Aorta (tissue), 5 donors: ENCODE results near the gene CD58. TPM values are rescaled to one million over a fixed set of nuclear protein-coding genes. Genes with fewer than 3 reads are reported as not detected.

Source experiments
- ATAC-seq: fragments of 200-7000 bp; cut with Tn5 transposase; one replicate; pipeline ENCODE4 v1.9.1; 2022; ENCODE audit warnings: moderate library complexity; ENCODE audit not compliant: low FRiP score
- DNase-seq, 2 donors: peaks; one replicate each; pipeline ENCODE4 v3.0.0-alpha.2; 2020
- H3K27ac ChIP-seq, 2 donors: one replicate each; pipeline ENCODE4 v1.5.1; 2013; ENCODE audit warnings: low read length in 2 of 2, mild to moderate bottlenecking in 2 of 2, moderate library complexity in 2 of 2, control low read depth in 1 of 2, inconsistent platforms in 1 of 2, low read depth in 1 of 2
- H3K27me3 ChIP-seq, 2 donors: one replicate each; pipeline ENCODE4 v1.6.1; 2013; ENCODE audit warnings: control low read depth in 1 of 2, low read length in 1 of 2, mild to moderate bottlenecking in 1 of 2, moderate library complexity in 1 of 2; ENCODE audit not compliant: insufficient read depth in 2 of 2, control insufficient read depth in 1 of 2
- H3K36me3 ChIP-seq, 2 donors: one replicate each; pipeline ENCODE4 v1.6.1; 2013; ENCODE audit warnings: control low read depth in 1 of 2, low read length in 1 of 2, mild to moderate bottlenecking in 1 of 2; ENCODE audit not compliant: insufficient read depth in 2 of 2, control insufficient read depth in 1 of 2
- H3K4me1 ChIP-seq, 2 donors: one replicate each; pipeline ENCODE4 v1.6.1; 2013; ENCODE audit warnings: low read length in 2 of 2, control low read depth in 1 of 2, mild to moderate bottlenecking in 1 of 2, moderate library complexity in 1 of 2; ENCODE audit not compliant: insufficient read depth in 2 of 2, control insufficient read depth in 1 of 2
- H3K4me3 ChIP-seq, 2 donors: one replicate each; pipeline ENCODE4 v1.5.1; 2013; ENCODE audit warnings: low read length in 2 of 2, control low read depth in 1 of 2, mild to moderate bottlenecking in 1 of 2
- H3K9me3 ChIP-seq: one replicate; pipeline ENCODE4 v1.6.1; 2013; ENCODE audit warnings: mild to moderate bottlenecking, low read length; ENCODE audit not compliant: control insufficient read depth
- WGBS, 2 donors: extraction: QIAGEN DNeasy Blood & Tissue Kit; methylation state at CpG; one replicate each; pipeline ENCODE4 v1.1.7; 2013; 5-methylcytosine and 5-hydroxymethylcytosine counted together
- intact Hi-C, 2 donors: fragments of 100-400 bp; cut with DNase I; formaldehyde crosslinking; loops; one replicate each; pipeline versions ENCODE4 v1.14.2 to v1.15.0; 2022
- polyA plus RNA-seq, 2 donors: library from polyadenylated mRNA; stranded (reverse); fragments of 200-250 nt; gene quantifications; one replicate each; pipeline ENCODE4 v1.2.3, GENCODE V29; 2013
- total RNA-seq, 2 donors: library from RNA; stranded (reverse); fragmentation: NEBNext Ultra II Directional; extraction: Animal tissue kit (Norgen Biotek cat#: 25700); gene quantifications; one replicate each; pipeline ENCODE4 v1.2.1, GENCODE V29; 2021
- donor health status: healthy with polysubstance abuse.
- donor health status: Bipolar disorder and iron deficiency.
- donor health status: DM: no; HTN: no; CAD: no.
- donor health status: DM: no; HTN: no; CAD: no.
- donor health status: DM: yes; HTN: yes; CAD: no.

The CD58 gene
- total and polyA plus RNA-seq, 4 donors = 28.6 to 45.4 (median 31.6) TPM

- 93 to 96% methylated on average over 5 of the region's 5 CpGs for WGBS, 2 donors
- intact Hi-C loops = loop anchor here in 1 of 2 donors (10.0 kb wide), 1 partner anchor 547 kb away; the partner anchor contains the start of gene TRIM45
- no peaks in the 10 kb centered on the region for H3K36me3 ChIP-seq
- H3K9me3 ChIP-seq = no peaks in the 10 kb centered on the region
- H3K4me3 ChIP-seq = no peak overlapping the region
- H3K4me1 ChIP-seq = no peaks in the 10 kb centered on the region
- no peak overlapping the region for H3K27ac ChIP-seq
- ATAC-seq = no peak
- no peak for DNase-seq
- H3K27me3 ChIP-seq = no peaks in the 10 kb centered on the region
Measured at GRCh38 chr1:116577759-116578314, 7.0 kb upstream of the CD58 start.

DNA sequence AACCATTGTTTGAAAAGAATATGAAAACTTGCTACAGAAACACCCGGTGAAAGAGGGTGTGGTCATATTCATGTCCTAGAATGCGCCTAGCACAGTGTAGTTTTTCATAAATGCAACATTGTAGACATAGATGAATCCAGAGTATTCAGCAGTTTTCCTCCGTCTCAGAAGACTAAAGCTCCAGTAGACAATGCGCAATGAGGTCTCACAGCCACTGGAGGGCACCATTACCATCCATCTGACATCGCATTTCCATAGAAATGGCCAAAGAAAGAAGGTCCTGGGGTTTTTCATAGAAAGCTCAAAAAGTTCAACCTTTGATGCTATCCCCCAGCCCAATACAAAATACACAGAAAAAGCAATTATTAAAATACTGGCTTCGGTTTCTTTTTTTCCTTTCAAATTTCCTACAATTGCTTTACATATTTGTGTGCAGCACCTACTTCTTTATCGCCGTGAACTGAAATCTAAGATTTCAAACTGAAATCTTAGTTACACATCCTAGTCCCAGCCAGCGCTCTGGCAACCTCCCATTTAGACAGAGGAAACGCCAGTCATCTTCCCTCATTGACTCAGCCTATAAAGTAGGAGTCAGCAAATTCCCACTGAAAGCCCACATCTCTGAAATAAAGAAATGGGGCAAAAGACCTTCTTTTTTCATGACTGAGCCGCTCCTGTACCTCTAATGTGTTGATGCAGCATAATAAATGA, 3.9 kb upstream of the CD58 start:
- no peak overlapping the region for H3K4me3 ChIP-seq
- peak in 1 of 2 donors; percentile 71 for DNase-seq
- intact Hi-C loops = loop anchor here (5.0 to 10.0 kb wide), 5 partner anchors 52 to 550 kb away; partner anchors contain the start of genes ATP1A1 (in 1 of the 2), TRIM45 (in 1 of the 2) and TTF2 (in 1 of the 2)
- ATAC-seq = peak; percentile 55
- H3K9me3 ChIP-seq = no peaks in the 10 kb centered on the region
- 8% methylated on average over 11 of the region's 11 CpGs for WGBS, 2 donors
- H3K36me3 ChIP-seq = no peaks in the 10 kb centered on the region
- H3K27me3 ChIP-seq = no peaks in the 10 kb centered on the region
- no peak overlapping the region for H3K27ac ChIP-seq
- no peaks in the 10 kb centered on the region for H3K4me1 ChIP-seq

DNA sequence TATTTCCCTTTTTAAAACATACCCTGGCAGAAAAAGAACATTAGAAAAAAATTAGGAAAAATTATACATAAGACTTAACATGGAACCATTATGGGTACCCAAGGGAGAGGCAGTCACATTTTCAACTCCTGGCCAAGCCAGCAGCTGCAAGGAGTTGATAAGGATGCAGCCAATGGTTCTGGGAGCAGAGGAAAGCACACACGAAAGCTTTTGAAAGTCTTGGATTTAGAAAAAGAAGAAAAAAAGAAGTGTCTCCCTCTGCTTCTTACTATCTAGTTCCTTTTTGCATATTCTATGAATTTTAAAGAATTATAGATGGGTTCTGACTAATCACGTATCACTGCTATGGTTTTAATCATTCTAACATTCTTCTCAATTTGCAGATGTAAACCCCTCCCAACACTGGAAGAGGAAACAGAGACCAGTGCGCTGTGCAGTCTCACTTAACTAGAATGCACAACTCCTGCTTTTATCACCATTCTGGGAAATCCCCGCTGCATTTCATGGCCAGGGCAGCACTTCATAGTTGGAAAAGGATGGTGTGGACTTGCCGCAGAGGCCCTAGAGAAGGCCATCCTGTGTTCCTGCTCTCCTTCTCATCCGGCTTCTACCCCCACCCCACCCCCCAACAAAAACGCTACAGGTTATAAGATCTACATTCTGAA, 2.7 kb upstream of the CD58 start:
- 75 to 78% methylated on average over 7 of the region's 7 CpGs for WGBS, 2 donors
- Histone ChIP-seq H3K4me1 (no peaks in the 10 kb centered on the region), H3K36me3 (no peaks in the 10 kb centered on the region), H3K9me3 (no peaks in the 10 kb centered on the region), H3K27me3 (no peaks in the 10 kb centered on the region), H3K27ac (no peak overlapping the region), H3K4me3 (no peak overlapping the region)
- ATAC-seq (no peak), DNase-seq (no peak)
- intact Hi-C loops = loop anchor here (2.0 to 10.0 kb wide), 6 partner anchors 23 to 551 kb away; partner anchors contain the start of genes ATP1A1 (in 1 of the 2), TRIM45 (in 1 of the 2) and TTF2 (in 1 of the 2)

DNA sequence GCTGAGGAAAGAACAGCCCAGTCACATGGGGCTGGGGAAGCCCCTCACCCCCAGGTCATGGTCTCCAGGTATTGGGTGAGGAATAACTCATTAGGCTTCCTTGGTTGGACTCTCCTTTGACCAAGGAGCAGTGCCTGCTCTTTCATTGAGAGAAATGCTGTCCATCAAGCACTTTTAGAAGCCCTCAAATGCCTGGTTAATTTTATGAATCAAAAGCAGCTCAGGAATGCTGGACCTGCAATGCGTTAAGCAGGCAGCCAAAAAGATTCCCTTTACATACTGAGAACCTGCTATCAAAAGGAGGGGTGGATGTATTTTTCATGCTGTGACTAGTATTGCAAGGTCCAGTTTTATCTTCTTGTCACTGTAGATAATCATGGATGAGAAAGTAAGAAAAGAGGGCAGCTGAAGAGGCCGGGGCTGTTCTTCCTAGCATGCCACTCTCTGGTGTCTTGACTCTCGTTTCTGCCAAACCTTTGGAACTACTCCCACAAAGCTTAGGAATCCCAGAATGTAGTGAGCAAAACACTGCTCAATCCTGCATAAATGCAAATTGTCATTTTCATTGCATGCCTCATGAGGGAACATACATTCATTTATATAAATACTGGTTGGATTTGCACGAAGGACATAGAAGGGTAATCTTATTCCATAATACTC, 2.1 kb upstream of the CD58 start:
- H3K27ac ChIP-seq = no peak overlapping the region
- ATAC-seq (no peak), DNase-seq (no peak)
- H3K27me3 ChIP-seq = no peaks in the 10 kb centered on the region
- H3K4me1 ChIP-seq = no peaks in the 10 kb centered on the region
- no peak overlapping the region for H3K4me3 ChIP-seq
- 59 to 75% methylated on average over 4 of the region's 4 CpGs for WGBS, 2 donors
- intact Hi-C loops = loop anchor here (2.0 to 10.0 kb wide), 6 partner anchors 24 to 552 kb away; partner anchors contain the start of genes ATP1A1 (in 1 of the 2), TRIM45 (in 1 of the 2) and TTF2 (in 1 of the 2)
- H3K36me3 ChIP-seq = no peaks in the 10 kb centered on the region
- H3K9me3 ChIP-seq = no peaks in the 10 kb centered on the region

GRCh38 chr1:116572099-116572498, 1.3 kb upstream of the CD58 start:
- Histone ChIP-seq H3K4me3 (no peak overlapping the region), H3K36me3 (no peaks in the 10 kb centered on the region), H3K27me3 (no peaks in the 10 kb centered on the region), H3K9me3 (no peaks in the 10 kb centered on the region), H3K27ac (no peak overlapping the region), H3K4me1 (no peaks in the 10 kb centered on the region)
- WGBS, 2 donors = 93 to 94% methylated on average over 2 of the region's 2 CpGs
- ATAC-seq (no peak), DNase-seq (no peak)
- intact Hi-C loops = loop anchor here (2.0 to 10.0 kb wide), 6 partner anchors 25 to 553 kb away; partner anchors contain the start of genes ATP1A1 (in 1 of the 2), TRIM45 (in 1 of the 2) and TTF2 (in 1 of the 2)

- H3K4me3 ChIP-seq = peak overlapping the region; percentile 29 to 47
- no peaks in the 10 kb centered on the region for H3K27me3 ChIP-seq
- no peaks in the 10 kb centered on the region for H3K36me3 ChIP-seq
- DNase-seq (no peak), ATAC-seq (no peak)
- WGBS, 2 donors = 10 to 12% methylated on average over 24 of the region's 24 CpGs
- no peaks in the 10 kb centered on the region for H3K9me3 ChIP-seq
- peak overlapping the region; percentile 73 to 92 for H3K27ac ChIP-seq
- intact Hi-C loops = loop anchor here (5.0 to 10.0 kb wide), 5 partner anchors 49 to 553 kb away; partner anchors contain the start of genes ATP1A1 (in 1 of the 2), TRIM45 (in 1 of the 2) and TTF2 (in 1 of the 2)
- no peaks in the 10 kb centered on the region for H3K4me1 ChIP-seq
Measured at GRCh38 chr1:116571215-116571919, 541 bp upstream of the CD58 start.

DNA sequence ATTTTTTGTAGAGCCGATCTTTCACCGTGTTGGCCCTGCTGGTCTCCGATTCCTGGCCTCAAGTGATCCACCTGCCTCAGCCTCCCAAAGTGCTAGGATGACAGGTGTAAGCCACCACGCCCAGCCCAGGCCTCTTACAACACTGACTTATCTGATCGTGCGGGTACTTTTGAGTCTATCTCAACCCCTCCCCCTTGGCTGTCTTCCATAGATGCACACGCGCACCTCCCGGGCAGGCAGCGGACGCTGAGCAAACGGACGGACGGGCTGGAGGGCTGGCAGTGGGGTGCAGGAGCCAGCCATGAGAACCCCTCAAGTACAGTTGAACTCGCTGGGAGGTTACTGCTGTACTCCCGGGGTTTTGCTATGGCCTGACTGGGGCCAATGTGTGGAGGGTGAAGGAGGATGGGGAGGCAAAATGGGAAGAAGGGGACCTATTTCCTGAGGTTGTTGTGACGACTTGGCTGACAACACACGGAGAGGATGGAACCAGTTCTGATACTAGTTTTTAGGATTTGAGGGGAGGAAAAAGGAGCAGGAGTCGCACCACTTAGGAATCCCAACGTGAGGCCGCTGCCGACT, 959 bp downstream of the CD58 start:
- Histone ChIP-seq H3K27me3 (no peaks in the 10 kb centered on the region), H3K4me3 (peak overlapping the region; percentile 45 to 47), H3K4me1 (peaks cover 0 to under 1% of the 10 kb centered on the region in 2 donors), H3K36me3 (no peaks in the 10 kb centered on the region), H3K27ac (peak overlapping the region in 1 of 2 donors; percentile 55), H3K9me3 (no peaks in the 10 kb centered on the region)
- intact Hi-C loops = loop anchor here (5.0 to 10.0 kb wide), 6 partner anchors 48 to 555 kb away; partner anchors contain the start of genes ATP1A1 (in 1 of the 2), TRIM45 (in 1 of the 2) and TTF2 (in 1 of the 2)
- ATAC-seq (peak; percentile 9), DNase-seq (peak; percentile 69 to 85)
- 16 to 17% methylated on average over 22 of the region's 22 CpGs for WGBS, 2 donors
